Activated naive CD8-positive, alpha-beta T cell treated with anti-CD3 and anti-CD28 coated beads, Interleukin-2, amount 10 ng/mL, durations not matched to agents 7 days and 5 days (primary cell): ENCODE results near the gene RANBP1. TPM values are rescaled to one million over a fixed set of nuclear protein-coding genes. Genes with fewer than 3 reads are reported as not detected.

ENCODE experiments used
- microRNA-seq: library from miRNA; unstranded; fragments of <30 nt; microRNA quantifications from one replicate; pipeline ENCODE4 v1.2.0, GENCODE V29; 2022
- total RNA-seq, 2 experiments: library from RNA; stranded (reverse); gene quantifications; one replicate each; pipeline ENCODE4 v1.2.3, GENCODE V29; 2021

Gene RANBP1
- total RNA-seq, 2 experiments from 2014 or later = 190 to 203 TPM

Small RNA genes within 50 kb of the gene (microRNA-seq; reads per million reads assigned to microRNA genes)
- gene MIR6816 = not detected

Other genes with a start within 250 kb of the RANBP1 start
- gene COMT, start 174.3 kb upstream of the RANBP1 start, total RNA-seq = 10 to 100 TPM; 68.6 to 70.0 TPM
- gene TXNRD2, start 174.3 kb upstream of the RANBP1 start, total RNA-seq = 10 to 100 TPM; 20.7 to 20.8 TPM
- gene ARVCF, start 99.3 kb upstream of the RANBP1 start, total RNA-seq = 1 to 10 TPM; 1.5 to 1.6 TPM
- gene TANGO2, start 95.0 kb upstream of the RANBP1 start, total RNA-seq = 10 to 100 TPM; 40.7 to 41.2 TPM
- 10 to 100 TPM; 54.3 to 54.5 TPM for gene DGCR8, start 35.9 kb upstream of the RANBP1 start, total RNA-seq
- gene TRMT2A, start 1.1 kb downstream of the RANBP1 start, total RNA-seq = 100 to 1,000 TPM; 107 to 118 TPM
- gene ZDHHC8, start 15.7 kb downstream of the RANBP1 start, total RNA-seq = 10 to 100 TPM; 64.1 to 66.9 TPM
- under 1 TPM in 1 of 2 experiments, not detected in 1; 0.51 TPM for gene CCDC188, start 35.0 kb downstream of the RANBP1 start, total RNA-seq
- gene RTN4R, start 152.2 kb downstream of the RANBP1 start, total RNA-seq = 1 to 10 TPM; 5.7 to 6.1 TPM
- 10 to 100 TPM; 39.7 to 45.7 TPM for gene DGCR6L, start 204.0 kb downstream of the RANBP1 start, total RNA-seq